EL (cell line): ENCODE data around the gene NPAS1.
"Not testable (repeated sequence)": the region's sequence is repeated elsewhere in the genome, so short reads cannot be mapped to it uniquely, and the experiment has no call there.

Experiments
- DNase-seq: peaks from one replicate; pipeline ENCODE4 v3.0.0-alpha.2; 2016

Gene NPAS1

GRCh38 chr19:47047272-47047762 lies 27.7 kb downstream of the NPAS1 start:
- no peak for DNase-seq

DNA sequence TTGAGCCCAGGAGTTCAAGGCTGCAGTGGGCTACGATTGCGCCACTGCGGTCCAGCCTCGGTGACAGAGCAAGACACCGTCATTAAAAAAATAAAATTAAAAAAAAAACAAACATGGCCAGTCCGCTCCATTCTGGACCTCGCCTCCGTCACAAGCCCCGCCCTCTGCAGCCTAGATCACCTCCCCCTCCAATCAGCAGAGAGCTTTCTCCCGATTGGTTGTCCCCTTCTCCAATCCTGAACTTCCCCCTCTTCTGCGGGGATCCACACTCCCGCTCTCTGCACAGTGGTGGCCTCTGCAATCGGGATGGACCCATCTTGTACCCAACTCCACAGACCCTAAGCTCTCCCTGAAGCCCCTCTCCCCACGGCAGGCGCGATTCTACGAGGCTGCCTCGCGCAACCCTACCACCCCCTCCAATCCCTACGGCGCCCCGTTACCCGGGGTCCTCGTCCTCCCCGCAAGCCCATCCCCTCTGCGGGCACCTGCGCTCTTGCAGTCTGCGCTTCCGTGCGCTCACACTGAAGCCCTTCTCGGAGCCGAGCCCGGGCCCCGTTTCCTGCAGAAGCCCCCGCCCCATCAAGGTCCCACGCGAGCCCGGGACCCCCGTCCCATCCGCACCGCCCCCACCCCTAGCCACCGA lies 28.2 kb downstream of the NPAS1 start:
- DNase-seq = peak; percentile 94

DNA sequence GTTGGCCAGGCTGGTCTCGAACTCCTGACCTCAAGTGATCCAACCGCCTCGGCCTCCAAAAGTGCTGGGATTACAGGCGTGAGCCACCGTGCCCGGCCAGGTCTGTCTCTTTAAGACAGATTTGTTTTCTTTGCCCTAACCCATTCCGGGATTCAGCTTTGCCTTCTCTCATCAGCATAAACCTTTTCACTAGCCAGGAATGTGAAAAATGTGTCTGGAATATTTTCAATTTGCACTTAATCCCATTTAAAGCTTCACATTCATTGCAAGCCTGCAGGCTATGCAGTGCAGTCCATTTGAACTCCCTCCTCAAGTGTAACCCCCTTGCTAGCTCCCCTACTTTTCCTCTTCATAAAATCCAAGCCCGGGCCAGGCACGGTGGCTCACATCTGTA lies 29.7 kb downstream of the NPAS1 start:
- DNase-seq = peak; percentile 86

- not testable (repeated sequence) for DNase-seq
Measured at GRCh38 chr19:47050562-47050961, 30.9 kb downstream of the NPAS1 start.

DNA sequence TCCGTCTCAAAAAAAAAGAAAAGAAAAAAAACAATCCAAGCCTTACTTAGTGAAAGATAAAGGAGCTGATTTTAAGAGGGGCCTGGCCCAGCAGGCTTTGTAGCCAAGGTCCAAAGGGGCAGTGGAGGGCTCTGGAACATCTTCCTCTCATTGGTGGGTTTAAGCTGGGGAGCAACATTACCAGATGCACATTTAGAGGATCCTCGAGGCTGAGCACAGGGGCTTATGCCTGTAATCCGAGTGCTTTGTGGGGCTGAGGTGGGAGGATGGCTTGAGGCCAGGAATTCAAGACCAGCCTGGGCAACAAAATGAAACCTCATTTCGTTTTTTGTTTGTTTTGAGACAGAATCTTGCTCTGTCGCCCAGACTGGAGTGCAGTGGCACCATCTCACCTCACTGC lies 36.8 kb downstream of the NPAS1 start:
- no peak for DNase-seq

- peak; percentile 43 for DNase-seq
Measured at GRCh38 chr19:47057328-47057727, 37.7 kb downstream of the NPAS1 start.

GRCh38 chr19:47058621-47059022 lies 39.0 kb downstream of the NPAS1 start:
- no peak for DNase-seq

GRCh38 chr19:47063874-47064273 lies 44.2 kb downstream of the NPAS1 start:
- DNase-seq = no peak

GRCh38 chr19:47065242-47065641 lies 45.6 kb downstream of the NPAS1 start:
- DNase-seq = no peak

- DNase-seq = no peak
Measured at GRCh38 chr19:47066376-47067214, 47.0 kb downstream of the NPAS1 start.

- no peak for DNase-seq
Measured at GRCh38 chr19:47067215-47067847, 47.7 kb downstream of the NPAS1 start.

DNA sequence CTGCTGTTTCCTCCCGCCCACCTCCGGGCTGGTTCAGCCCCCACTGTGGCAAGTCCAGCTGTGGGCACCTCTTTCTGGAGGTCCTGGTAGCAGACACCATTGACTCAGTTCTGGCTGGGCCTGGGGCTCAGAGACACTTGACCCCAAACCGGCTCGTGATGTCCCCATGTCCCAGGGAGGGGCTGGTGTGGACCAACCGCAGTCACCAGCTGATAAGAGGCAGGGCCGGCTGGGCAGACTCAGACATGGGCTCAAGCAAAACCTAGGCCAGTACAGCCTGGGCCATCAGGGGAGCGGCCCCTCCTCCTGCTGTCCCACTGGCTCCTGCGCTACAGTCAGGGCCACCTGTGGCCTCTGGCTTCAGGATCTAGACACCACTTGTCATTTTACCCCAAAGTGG lies 48.6 kb downstream of the NPAS1 start:
- DNase-seq = no peak

DNA sequence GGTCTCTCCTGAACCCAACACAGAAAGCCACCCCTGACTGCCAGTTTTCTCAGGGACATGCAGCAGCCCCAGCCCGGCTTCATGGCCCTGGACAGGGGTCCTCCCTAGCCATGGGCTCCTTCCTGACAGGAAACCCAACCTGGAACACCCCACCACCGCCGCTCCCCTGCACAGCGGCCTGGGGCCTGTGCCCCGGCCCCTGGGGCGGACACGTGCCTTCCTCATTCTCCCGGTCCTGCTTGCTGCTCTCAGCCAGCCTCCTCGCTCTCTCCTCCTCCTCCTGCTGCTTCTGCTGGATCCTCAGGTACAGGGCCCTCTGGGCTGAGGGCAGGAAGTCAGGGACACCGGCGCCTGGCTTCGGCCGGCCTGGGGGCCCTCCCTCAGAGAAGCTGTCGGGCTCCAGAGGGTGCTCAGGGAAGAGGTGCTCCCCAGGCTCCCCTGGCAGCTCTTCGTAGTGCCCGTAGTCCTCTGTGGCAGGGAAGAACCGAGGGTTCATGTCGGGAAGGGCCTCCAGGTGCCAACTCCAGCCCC lies 49.3 kb downstream of the NPAS1 start:
- DNase-seq = no peak

DNA sequence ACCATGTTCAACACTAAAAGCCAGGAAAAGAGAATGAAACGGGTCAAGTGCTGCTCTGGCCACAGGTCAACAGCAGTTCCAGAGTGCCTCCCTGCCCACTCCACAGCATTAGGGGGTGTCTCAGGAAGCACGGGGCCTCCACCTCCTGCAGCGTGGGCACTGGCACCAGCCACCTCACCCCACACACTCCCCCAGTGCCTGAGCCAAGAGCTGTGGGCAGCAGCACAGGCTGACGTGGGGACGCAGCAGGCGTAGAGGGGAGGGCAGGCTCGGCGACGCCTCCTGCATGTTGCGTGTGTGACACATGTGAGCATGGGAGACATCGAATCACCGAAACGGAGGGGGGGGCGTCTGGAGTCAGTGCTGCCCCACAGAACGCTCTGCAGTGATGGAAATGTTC lies 50.2 kb downstream of the NPAS1 start:
- DNase-seq = no peak

DNA sequence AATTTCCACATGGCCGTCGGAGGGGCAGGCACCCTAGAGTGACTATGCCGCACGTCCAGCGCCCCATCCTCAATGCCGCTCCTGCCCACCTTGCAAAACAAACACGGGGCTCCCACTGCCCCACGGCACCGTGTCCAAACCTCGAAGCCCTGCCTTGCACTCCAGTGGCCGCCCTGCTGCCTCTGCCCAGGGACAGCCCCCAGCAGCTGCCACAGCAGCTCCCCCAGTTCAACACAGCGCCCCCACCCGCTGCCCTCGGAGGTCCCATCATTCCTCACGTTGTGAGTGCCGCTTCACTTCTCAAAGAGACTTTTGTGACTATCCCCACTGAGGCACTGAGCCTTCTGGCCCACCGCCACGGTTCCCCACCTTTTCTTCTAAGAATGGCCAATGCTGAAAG lies 51.1 kb downstream of the NPAS1 start:
- no peak for DNase-seq

- no peak for DNase-seq
Measured at GRCh38 chr19:47071731-47072130, 52.1 kb downstream of the NPAS1 start.

DNA sequence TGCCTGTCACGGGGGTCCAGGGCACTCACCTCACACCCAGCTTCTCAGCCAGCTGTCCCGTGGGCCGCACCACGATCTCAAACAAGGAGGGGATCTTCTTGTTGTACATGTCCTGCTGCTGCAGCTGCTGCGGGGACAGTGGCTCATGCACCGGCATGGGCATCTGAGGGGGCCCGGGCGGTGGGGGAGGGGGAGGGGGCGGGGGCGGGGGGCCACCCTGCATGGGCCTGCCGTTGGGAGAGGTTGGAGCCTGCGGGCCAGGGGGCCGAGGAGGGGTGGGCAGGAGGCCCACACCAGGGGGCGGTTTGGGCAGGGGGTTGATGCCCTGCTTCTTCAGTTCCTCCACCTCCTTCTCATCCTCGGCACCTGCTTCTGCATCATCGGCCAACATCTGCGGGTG lies 52.7 kb downstream of the NPAS1 start:
- no peak for DNase-seq

DNA sequence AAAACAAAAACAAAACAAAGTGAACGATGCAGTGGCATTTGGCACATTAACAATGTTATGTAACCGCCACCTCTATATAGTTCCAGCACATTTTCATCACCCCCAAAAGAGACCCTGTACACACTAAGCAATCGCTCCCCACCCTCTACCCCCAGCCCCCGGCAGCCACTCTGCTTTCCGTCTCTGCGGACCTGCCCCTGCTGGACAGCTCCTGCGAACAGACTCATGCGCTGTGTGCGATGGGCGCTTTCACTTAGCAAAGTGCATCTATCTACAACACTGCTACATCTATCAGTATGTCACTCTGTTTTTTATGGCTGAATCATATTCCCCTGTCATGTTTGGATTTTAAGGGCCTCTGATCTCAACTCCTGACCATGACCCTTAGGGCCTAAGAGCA lies 53.9 kb downstream of the NPAS1 start:
- DNase-seq = no peak

DNA sequence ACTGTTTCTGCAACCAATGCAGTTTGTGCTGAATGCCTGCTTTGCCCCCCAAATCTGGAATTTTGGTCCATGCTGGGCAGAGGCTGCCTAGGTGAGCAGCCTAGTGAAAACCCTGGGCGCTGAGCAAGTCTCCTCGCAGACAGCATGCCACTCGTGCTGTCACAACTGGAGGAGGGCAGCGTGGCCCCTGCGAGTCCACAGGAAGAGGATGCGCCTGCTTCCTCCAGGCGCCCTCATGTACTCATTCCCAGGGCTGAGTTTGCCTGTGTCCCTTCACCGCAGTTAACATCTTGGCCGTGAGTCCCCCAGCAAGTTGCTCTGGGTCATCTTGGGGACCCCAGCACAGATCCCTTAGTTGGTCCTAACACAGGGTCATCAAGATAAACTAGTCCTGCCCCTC lies 55.0 kb downstream of the NPAS1 start:
- no peak for DNase-seq

DNA sequence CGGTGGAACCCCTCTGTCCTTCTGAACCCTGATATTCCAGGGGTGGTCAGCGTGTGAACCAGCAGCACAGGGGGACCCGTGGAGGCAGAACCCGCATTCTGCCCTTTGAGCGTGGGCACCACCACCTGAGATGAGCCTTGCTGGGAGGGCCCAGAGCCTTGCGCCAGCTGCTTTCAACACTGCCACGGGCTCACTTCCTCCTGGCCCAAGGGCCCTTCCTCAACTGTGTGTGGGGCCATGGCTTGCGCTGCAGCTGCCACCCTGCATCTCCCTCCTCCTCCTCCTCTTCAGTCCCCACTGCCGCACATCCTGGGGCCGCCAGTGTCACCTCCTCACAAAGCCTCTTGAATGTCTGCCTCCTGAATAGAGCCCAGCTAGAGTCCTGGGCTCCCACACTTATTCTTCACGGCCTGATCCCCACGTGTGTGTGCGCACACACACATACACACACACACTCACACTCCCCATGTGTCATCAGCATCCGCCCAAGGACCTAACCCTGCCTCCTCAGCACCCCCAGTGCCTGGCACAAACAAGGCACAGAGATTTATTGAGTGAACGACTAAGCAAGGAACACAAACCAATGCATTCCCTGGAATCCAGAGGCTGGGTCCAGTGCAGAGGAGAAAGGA lies 55.7 kb downstream of the NPAS1 start:
- DNase-seq = no peak

DNA sequence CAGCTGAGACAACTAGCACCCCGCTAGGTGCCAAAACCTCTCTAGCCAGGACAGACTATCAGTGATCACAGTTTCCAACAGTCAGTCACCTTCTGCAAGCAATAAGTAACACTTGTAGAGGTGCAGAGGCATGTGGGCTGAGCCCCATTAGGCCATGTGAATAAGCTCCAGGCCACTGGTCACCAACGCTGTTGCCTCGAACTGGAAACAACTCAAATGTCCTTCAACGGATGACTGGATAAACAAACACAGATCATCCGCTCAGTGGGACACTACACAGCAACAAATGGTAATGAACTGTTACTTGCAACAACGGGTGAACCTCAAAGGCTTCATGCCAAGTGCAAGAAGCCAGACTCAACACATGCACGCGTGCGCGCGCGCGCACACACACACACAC lies 56.3 kb downstream of the NPAS1 start:
- DNase-seq = no peak

- not testable (repeated sequence) for DNase-seq
Measured at GRCh38 chr19:47078351-47078750, 58.7 kb downstream of the NPAS1 start.

GRCh38 chr19:47081095-47081494 lies 61.5 kb downstream of the NPAS1 start:
- DNase-seq = peak; percentile 25
